ENCODE data around the gene PTGDR.

The PTGDR gene

GRCh38 chr14:52267501-52268278, at the start of gene PTGDR:
Gene PTGDR (plus strand): TSS chr14:52267698. CDS start chr14:52267815, 117 bp downstream.
- DNase-seq = no peak

- no peak for DNase-seq
These were observed 47.9 kb upstream of the PTGDR start for GRCh38 chr14:52219488-52220084.

GRCh38 chr14:52220924-52221811, 46.3 kb upstream of the PTGDR start:
- no peak for DNase-seq

GRCh38 chr14:52222901-52223300, 44.6 kb upstream of the PTGDR start:
- no peak for DNase-seq

- no peak for DNase-seq
These were observed 39.8 kb upstream of the PTGDR start for GRCh38 chr14:52227619-52228222.

GRCh38 chr14:52233693-52234092, 33.8 kb upstream of the PTGDR start:
- DNase-seq = no peak

- no peak for DNase-seq
These were observed 32.1 kb upstream of the PTGDR start for GRCh38 chr14:52235434-52235833.

- no peak for DNase-seq
These were observed 31.5 kb upstream of the PTGDR start for GRCh38 chr14:52235866-52236510.

- no peak for DNase-seq
These were observed 28.8 kb upstream of the PTGDR start for GRCh38 chr14:52238682-52239081.

- no peak for DNase-seq
These were observed 26.9 kb upstream of the PTGDR start for GRCh38 chr14:52240623-52241022.

GRCh38 chr14:52241087-52241793, 26.3 kb upstream of the PTGDR start:
- DNase-seq = no peak

GRCh38 chr14:52244328-52244727, 23.2 kb upstream of the PTGDR start:
- no peak for DNase-seq

GRCh38 chr14:52244997-52245396, 22.5 kb upstream of the PTGDR start:
- DNase-seq = no peak

GRCh38 chr14:52248057-52248456, 19.4 kb upstream of the PTGDR start:
- DNase-seq = no peak

- DNase-seq = no peak
These were observed 15.8 kb upstream of the PTGDR start for GRCh38 chr14:52251724-52252123.

GRCh38 chr14:52253503-52253902, 14.0 kb upstream of the PTGDR start:
- no peak for DNase-seq

GRCh38 chr14:52254086-52254485, 13.4 kb upstream of the PTGDR start:
- no peak for DNase-seq

GRCh38 chr14:52258783-52259182, 8.7 kb upstream of the PTGDR start:
- DNase-seq = no peak

GRCh38 chr14:52259434-52259833, 8.1 kb upstream of the PTGDR start:
- no peak for DNase-seq

- DNase-seq = no peak
These were observed 4.9 kb upstream of the PTGDR start for GRCh38 chr14:52262600-52262999.

GRCh38 chr14:52263190-52263589, 4.3 kb upstream of the PTGDR start:
- DNase-seq = no peak

GRCh38 chr14:52265253-52265652, 2.2 kb upstream of the PTGDR start:
- DNase-seq = no peak

Data from NCI-H1694 treated with DMSO at 0.1 percent for 48 hours (cell line).